C4-2B (cell line): ENCODE measurements around the gene LCAT.

Source experiments
- ZFX ChIP-seq: fragments of 450-650 bp; IDR thresholded peaks from 2 replicates; pipeline ENCODE4 v1.6.1; 2017
- TF ChIP-seq, protein P1 (sequence below): fragments of 450-650 bp; conservative IDR thresholded peaks from 2 replicates; pipeline ENCODE4 v1.5.1; 2017; ENCODE audit warnings: mild to moderate bottlenecking

DNA sequence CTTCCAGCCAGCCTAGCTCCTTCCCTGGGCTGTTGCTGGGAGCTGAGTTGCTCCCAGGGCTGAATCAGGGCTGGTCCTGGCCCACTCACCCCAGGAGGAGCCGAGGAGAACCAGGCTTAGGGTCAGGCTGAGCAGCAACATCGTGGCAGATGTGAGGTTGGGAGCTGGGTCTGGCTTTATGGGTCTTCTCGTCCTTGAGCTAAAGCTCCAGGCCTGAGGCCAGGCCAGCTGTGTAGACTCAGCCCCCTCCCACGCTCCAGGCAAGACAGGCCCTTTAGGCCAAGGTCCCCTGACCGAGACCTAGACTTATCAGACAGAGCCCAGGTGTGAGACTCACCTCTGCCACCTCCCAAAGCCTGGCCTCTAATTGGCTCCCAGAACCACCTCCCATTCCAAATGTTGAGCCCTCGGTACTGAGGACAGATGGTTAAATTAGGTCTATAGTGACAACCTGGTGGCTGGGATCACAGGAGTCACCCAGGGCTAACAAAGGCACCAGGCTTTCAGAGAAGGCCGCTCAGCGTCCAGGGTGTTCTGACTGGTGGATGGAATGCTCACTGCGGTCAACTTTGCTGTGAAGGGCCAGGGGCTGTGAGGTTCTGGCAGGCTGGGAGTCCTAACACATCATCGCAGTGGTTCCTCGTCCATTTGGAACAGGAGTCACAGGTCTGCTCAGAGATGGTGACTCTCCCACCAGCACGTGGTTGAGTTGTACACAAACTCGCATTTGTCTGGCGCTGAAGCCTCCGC is 12.0 kb downstream of the LCAT start, which contains the start of gene CTRL:
- TF ChIP-seq, protein P1, sequence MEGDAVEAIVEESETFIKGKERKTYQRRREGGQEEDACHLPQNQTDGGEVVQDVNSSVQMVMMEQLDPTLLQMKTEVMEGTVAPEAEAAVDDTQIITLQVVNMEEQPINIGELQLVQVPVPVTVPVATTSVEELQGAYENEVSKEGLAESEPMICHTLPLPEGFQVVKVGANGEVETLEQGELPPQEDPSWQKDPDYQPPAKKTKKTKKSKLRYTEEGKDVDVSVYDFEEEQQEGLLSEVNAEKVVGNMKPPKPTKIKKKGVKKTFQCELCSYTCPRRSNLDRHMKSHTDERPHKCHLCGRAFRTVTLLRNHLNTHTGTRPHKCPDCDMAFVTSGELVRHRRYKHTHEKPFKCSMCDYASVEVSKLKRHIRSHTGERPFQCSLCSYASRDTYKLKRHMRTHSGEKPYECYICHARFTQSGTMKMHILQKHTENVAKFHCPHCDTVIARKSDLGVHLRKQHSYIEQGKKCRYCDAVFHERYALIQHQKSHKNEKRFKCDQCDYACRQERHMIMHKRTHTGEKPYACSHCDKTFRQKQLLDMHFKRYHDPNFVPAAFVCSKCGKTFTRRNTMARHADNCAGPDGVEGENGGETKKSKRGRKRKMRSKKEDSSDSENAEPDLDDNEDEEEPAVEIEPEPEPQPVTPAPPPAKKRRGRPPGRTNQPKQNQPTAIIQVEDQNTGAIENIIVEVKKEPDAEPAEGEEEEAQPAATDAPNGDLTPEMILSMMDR, result no peak
- TF ChIP-seq ZFX, result no peak
